ENCODE measurements around the gene FMNL2.

The FMNL2 gene

GRCh38 chr2:152355409-152355831 lies 20.4 kb downstream of the FMNL2 start:
- TF ChIP-seq CTCF (IDR thresholded peaks at IDR 0.05; ENCODE audit: low read length, missing control alignments) = no peak
- no peak overlapping the region for H3K4me3 ChIP-seq (replicated peaks; ENCODE audit: low read depth, low read length)
- DNase-seq (ENCODE audit: low read depth) = no peak

- DNase-seq (ENCODE audit: low read depth) = no peak
- H3K4me3 ChIP-seq (replicated peaks; ENCODE audit: low read depth, low read length) = no peak overlapping the region
- TF ChIP-seq CTCF (IDR thresholded peaks at IDR 0.05; ENCODE audit: low read length, missing control alignments) = no peak
Measured at GRCh38 chr2:152359573-152360363, 24.8 kb downstream of the FMNL2 start.

- H3K4me3 ChIP-seq (replicated peaks; ENCODE audit: low read depth, low read length) = no peak overlapping the region
- TF ChIP-seq CTCF (IDR thresholded peaks at IDR 0.05; ENCODE audit: low read length, missing control alignments) = no peak
- no peak for DNase-seq (ENCODE audit: low read depth)
Measured at GRCh38 chr2:152363936-152364335, 29.0 kb downstream of the FMNL2 start.

GRCh38 chr2:152367547-152368390 lies 32.8 kb downstream of the FMNL2 start:
- TF ChIP-seq CTCF (IDR thresholded peaks at IDR 0.05; ENCODE audit: low read length, missing control alignments) = no peak
- DNase-seq (ENCODE audit: low read depth) = no peak
- H3K4me3 ChIP-seq (replicated peaks; ENCODE audit: low read depth, low read length) = no peak overlapping the region

GRCh38 chr2:152369176-152369860 lies 34.3 kb downstream of the FMNL2 start:
- TF ChIP-seq CTCF (IDR thresholded peaks at IDR 0.05; ENCODE audit: low read length, missing control alignments) = no peak
- peak; percentile 88 for DNase-seq (ENCODE audit: low read depth)
- no peak overlapping the region for H3K4me3 ChIP-seq (replicated peaks; ENCODE audit: low read depth, low read length)

- H3K4me3 ChIP-seq (replicated peaks; ENCODE audit: low read depth, low read length) = no peak overlapping the region
- TF ChIP-seq CTCF (IDR thresholded peaks at IDR 0.05; ENCODE audit: low read length, missing control alignments) = no peak
- no peak for DNase-seq (ENCODE audit: low read depth)
Measured at GRCh38 chr2:152370783-152371182, 35.8 kb downstream of the FMNL2 start.

All from fibroblast of pulmonary artery (primary cell).